Breast epithelium (tissue), 4 donors: Measurements from ENCODE around the gene GSTO2. TPM values are rescaled to one million over a fixed set of nuclear protein-coding genes. Genes with fewer than 3 reads are reported as not detected.

Experiments
- DNase-seq, 2 donors: peaks; one replicate each; pipeline ENCODE4 v3.0.0-alpha.2; 2019; ENCODE audit warnings: low spot score in 2 of 2
- H3K27ac ChIP-seq, 2 donors: fragments of 200-600 bp; sonication (generic) in 1 of 2; one replicate each; pipeline ENCODE4 v1.5.1; 2016 to 2019; ENCODE audit warnings: mild to moderate bottlenecking in 1 of 2
- H3K27me3 ChIP-seq, 2 donors: fragments of 200-600 bp; sonication (generic) in 1 of 2; one replicate each; pipeline versions ENCODE4 v1.5.1 to v1.6.0; 2017 to 2019; ENCODE audit warnings: control low read depth in 1 of 2, mild to moderate bottlenecking in 1 of 2
- H3K36me3 ChIP-seq: fragments of 200-600 bp; one replicate; pipeline ENCODE4 v1.5.1; 2019
- H3K4me1 ChIP-seq, 2 donors: fragments of 200-600 bp; sonication (generic); one replicate each; pipeline ENCODE4 v1.5.1; 2016 to 2019; ENCODE audit warnings: control low read depth in 1 of 2
- H3K4me3 ChIP-seq, 3 donors: fragments of 200-600 bp; sonication (generic); 1 replicate in 2 of 3; 2 replicates in 1 of 3; pipeline ENCODE4 v1.5.1; 2016 to 2019; ENCODE audit warnings: mild to moderate bottlenecking in 3 of 3, moderate library complexity in 2 of 3
- H3K9me3 ChIP-seq, 2 donors: fragments of 200-600 bp; sonication (generic) in 1 of 2; one replicate each; pipeline ENCODE4 v1.5.1; 2016 to 2019; ENCODE audit warnings: control low read depth in 1 of 2
- CTCF ChIP-seq, 3 donors: fragments of 450-650 bp; IDR thresholded peaks; one replicate each; pipeline ENCODE4 v1.5.1; 2016 to 2017; ENCODE audit warnings: antibody characterized with exemption in 3 of 3, mild to moderate bottlenecking in 3 of 3, moderate library complexity in 3 of 3
- POLR2A ChIP-seq: fragments of 450-650 bp; IDR thresholded peaks from one replicate; pipeline ENCODE4 v1.6.1; 2016; ENCODE audit warnings: antibody characterized with exemption, mild to moderate bottlenecking, moderate library complexity
- POLR2AphosphoS5 ChIP-seq, 3 donors: sonication (generic); formaldehyde crosslinking; IDR thresholded peaks; one replicate each; pipeline ENCODE4 v1.6.1; 2017; ENCODE audit warnings: antibody characterized with exemption in 3 of 3
- intact Hi-C: fragments of 100-400 bp; cut with DNase I; formaldehyde crosslinking; loops from one replicate; pipeline ENCODE4 v1.15.1; 2023; ENCODE audit warnings: low total_unique reads
- total RNA-seq, 3 donors: library from RNA; depleted of rRNA; stranded (reverse); fragments of >200 nt; gene quantifications; one replicate each; pipeline ENCODE4 v1.1.0, GENCODE V29; 2016

GSTO2 gene
- total RNA-seq, 3 donors from 2014 or later: 0.48 to 22.5 (median 14.1) TPM

- TF ChIP-seq CTCF (IDR thresholded peaks at IDR 0.05) (peak; percentile 98 to 100 (median 99)), POLR2A (no peak), POLR2AphosphoS5 (IDR thresholded peaks at IDR 0.05) (peak; percentile 64 to 68 (median 67))
- no peak overlapping the region for H3K27ac ChIP-seq
- intact Hi-C loops: loop anchor here (5.0 kb wide), 1 partner anchor 56 kb away; no protein-coding TSS in a partner anchor
- H3K36me3 ChIP-seq: no peaks in the 10 kb centered on the region
- peak; percentile 82 to 92 for DNase-seq
- H3K9me3 ChIP-seq: no peaks in the 10 kb centered on the region
- H3K27me3 ChIP-seq: no peaks in the 10 kb centered on the region
- H3K4me1 ChIP-seq: no peaks in the 10 kb centered on the region
- H3K4me3 ChIP-seq: no peak overlapping the region
Observed at GRCh38 chr10:104291439-104291951, 22.5 kb downstream of the GSTO2 start.

- no peaks in the 10 kb centered on the region for H3K9me3 ChIP-seq
- no peak overlapping the region for H3K4me3 ChIP-seq
- TF ChIP-seq POLR2AphosphoS5 (IDR thresholded peaks at IDR 0.05): no peak
- TF ChIP-seq POLR2A: no peak
- no peak for TF ChIP-seq CTCF (IDR thresholded peaks at IDR 0.05)
- intact Hi-C loops: loop anchor here (5.0 kb wide), 1 partner anchor 54 kb away; no protein-coding TSS in a partner anchor
- no peaks in the 10 kb centered on the region for H3K36me3 ChIP-seq
- no peaks in the 10 kb centered on the region for H3K4me1 ChIP-seq
- no peaks in the 10 kb centered on the region for H3K27me3 ChIP-seq
- no peak for DNase-seq
- H3K27ac ChIP-seq: no peak overlapping the region
Observed at GRCh38 chr10:104293011-104293410, 24.0 kb downstream of the GSTO2 start.

GRCh38 chr10:104293781-104294321 lies 24.9 kb downstream of the GSTO2 start:
- H3K4me1 ChIP-seq: no peaks in the 10 kb centered on the region
- TF ChIP-seq CTCF (IDR thresholded peaks at IDR 0.05) (no peak), POLR2A (no peak), POLR2AphosphoS5 (IDR thresholded peaks at IDR 0.05) (no peak)
- no peak overlapping the region for H3K4me3 ChIP-seq
- DNase-seq: no peak
- H3K9me3 ChIP-seq: no peaks in the 10 kb centered on the region
- H3K36me3 ChIP-seq: no peaks in the 10 kb centered on the region
- H3K27me3 ChIP-seq: no peaks in the 10 kb centered on the region
- intact Hi-C loops: loop anchor here (5.0 kb wide), 1 partner anchor 53 kb away; no protein-coding TSS in a partner anchor
- H3K27ac ChIP-seq: no peak overlapping the region

- H3K4me1 ChIP-seq: peaks cover 7 to 9% of the 10 kb centered on the region in 2 donors
- no peak for DNase-seq
- no peak overlapping the region for H3K4me3 ChIP-seq
- no peaks in the 10 kb centered on the region for H3K9me3 ChIP-seq
- no peaks in the 10 kb centered on the region for H3K27me3 ChIP-seq
- TF ChIP-seq POLR2A: no peak
- TF ChIP-seq POLR2AphosphoS5 (IDR thresholded peaks at IDR 0.05): no peak
- no peak for TF ChIP-seq CTCF (IDR thresholded peaks at IDR 0.05)
- intact Hi-C loops: no loop called here
- no peak overlapping the region for H3K27ac ChIP-seq
- H3K36me3 ChIP-seq: no peaks in the 10 kb centered on the region
Observed at GRCh38 chr10:104296687-104297436, 27.9 kb downstream of the GSTO2 start.
